ENCODE measurements around the gene LINGO1.

The LINGO1 gene

GRCh38 chr15:77613814-77614213 is 18.9 kb downstream of the LINGO1 start:
- no peak for DNase-seq

GRCh38 chr15:77612958-77613601 is 19.6 kb downstream of the LINGO1 start:
- no peak for DNase-seq

DNA sequence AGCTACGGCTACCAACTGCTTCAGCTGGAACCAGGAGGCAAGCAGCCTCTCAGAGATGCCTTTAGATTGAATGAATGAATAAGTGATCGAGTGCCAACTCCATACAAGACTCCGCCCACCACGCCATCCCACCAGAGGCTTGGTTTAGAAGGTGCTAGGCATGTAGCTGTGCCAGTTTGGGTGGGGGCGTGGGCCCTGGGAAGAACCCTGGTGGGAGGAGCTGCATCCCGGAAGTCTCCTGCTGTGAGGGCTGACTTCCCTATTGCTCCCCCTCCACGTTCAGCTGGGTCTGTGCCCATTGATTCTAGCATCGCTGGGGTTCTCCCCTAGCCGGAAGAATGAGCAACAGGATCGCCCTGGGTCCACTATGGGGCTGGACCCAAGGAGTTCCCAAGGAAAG is 20.9 kb downstream of the LINGO1 start:
- no peak for DNase-seq

DNA sequence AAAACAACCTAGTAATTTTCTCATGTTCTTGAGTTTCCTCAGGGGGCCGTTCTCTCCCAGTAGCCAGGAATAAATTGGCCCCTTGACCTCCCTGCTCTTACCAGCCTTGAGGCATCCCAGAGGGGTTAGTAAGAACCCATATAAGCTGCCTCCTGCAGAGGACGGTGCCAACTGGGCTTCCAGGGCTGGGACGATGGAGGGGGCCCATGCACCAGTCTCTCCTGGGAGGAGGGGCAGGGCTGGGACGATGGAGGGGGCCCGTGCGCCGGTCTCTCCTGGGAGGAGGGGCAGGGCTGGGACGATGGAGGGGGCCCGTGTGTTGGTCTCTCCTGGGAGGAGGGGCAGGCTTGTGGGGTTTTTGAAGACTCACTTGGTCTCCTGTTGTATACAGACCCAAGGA is 22.0 kb downstream of the LINGO1 start:
- DNase-seq, result no peak

DNA sequence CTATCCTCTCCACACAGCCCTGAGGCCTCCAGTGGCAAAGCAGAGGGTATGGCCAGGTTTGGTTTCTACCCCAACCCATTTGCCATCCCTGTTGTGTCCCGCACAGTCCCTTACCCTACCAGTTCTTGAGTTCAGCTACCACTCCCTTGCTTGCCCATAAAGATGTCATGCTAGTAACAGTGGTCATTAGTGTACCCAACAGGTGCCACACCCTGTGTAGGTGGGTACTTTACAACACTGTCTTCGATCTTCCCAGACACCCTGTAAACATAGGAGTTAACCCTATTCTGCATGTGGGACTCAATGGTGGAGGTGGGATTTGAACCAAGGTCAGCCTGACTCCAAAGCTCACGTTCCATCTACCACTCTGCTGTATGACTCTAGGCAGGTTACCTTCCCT is 23.2 kb downstream of the LINGO1 start:
- no peak for DNase-seq

- DNase-seq, result no peak
Measured at GRCh38 chr15:77608774-77609173, 23.9 kb downstream of the LINGO1 start.

GRCh38 chr15:77607894-77608261 is 24.8 kb downstream of the LINGO1 start:
- DNase-seq, result no peak

DNA sequence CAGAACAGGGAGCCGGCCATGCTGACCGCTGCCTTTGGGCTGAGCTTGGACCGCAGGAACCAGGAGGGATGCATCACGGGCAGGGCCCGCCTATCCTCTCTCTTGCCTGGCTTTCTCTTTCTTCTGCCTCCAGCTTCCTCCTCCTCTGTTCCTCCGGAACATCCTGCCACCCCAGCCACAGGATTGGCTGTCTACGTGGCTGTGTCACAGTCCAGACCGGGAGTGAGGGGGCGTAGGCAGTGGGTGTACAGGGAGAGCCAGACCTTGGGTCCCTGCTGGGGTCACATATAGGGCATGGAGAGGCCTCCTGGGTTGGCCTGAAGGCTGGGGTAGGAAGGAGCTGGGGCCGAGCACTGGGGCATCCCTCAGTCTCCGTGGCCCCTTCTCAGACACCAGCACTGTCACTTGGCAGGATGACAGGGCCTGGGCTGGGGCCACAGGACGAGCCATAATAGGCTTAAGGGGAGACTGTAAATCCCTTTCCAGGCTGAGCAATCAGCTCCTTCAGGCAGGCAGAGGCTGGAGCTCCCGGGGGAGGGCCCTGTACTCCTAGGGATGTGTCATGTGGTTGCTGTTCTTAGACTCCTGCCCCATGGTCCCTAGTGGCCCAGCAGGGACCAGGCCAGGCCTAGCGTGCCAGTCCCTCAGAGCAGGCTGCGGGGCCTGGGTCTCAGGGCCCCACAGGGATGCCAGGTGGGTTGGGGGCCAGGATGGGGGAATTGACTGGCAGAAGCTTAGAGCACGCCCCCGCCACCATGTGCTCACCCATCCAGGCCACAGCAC is 25.4 kb downstream of the LINGO1 start:
- no peak for DNase-seq

DNA sequence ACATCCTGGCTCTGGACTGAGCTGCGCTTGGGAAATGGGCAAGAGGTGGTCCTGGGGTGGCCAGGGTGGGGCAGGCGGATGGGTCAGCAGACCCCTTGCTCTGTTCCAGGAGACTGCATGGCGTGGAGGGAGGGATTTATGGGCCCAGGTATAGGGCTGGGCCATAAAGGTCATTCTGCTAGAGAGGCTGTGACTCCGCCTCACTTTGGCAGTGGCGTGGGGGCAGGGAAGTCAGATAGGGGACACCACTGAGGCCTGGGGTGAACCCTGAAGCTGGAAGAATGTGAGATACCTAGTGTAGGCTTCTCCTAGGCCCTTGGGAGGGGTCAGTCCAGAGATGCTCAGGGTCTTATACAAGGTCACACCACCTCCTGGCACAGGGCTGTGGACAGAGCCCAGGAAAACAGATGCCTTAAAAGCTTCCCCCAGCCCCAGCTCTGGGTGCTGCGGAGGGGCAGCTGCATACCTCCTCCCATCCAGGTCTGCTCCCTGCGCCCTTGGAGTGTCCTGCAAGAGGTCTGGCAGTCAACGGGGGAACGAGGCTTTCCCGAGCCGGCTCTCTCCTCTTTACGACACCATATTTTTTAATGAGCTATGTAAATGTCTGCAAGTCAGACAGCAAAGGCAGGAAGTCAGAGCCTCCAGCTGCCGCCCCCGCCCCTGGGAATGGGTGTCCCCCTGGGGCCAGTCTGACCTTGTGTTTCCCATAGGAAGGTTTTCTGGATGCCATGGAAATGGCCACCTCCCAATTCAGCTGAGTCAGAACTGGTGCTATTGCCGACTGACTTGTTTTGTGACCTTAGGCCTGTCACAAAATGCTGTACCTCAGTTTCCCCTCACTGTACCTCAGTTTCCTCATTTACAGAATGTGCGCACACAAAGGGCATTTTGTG is 26.3 kb downstream of the LINGO1 start:
- DNase-seq, result no peak

DNA sequence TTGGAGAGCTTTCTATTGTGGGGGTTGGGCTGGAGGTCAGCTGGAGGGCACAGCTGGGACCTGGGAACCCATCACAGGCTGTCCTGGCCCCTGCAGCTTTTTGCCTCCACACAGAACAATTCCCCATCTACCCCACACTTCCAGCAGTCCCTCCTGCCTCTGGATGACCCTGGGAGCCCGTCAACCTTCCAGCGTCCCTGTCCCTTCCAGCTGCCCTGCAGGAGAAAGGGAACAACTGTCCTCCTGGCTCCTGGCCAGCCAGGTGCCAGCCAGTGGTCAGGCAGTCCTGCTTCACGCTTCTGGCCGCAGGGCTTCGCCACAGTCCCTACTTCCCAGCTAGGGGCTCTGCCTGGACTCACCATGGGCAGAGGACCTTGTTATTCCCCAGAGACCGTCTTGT is 27.2 kb downstream of the LINGO1 start:
- DNase-seq, result no peak

DNA sequence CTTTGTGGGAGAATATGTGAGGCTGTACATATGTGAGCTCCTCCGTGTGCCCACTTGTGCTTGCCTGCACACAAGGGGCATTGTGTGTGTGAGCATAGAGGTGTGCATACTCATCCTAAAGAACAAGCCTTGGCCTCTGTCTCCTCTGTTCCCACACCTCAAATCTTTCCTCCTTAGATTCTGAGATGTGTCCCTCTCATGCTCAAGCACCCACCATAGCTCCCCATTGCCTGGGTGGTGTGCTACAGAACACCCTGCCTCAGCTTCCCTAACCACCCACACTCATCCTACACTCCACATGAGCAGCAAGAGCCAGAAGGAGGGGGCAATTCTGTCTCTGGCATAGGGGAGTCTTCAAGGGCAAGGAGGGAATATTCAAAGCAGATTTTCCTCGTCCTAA is 27.7 kb downstream of the LINGO1 start:
- no peak for DNase-seq

GRCh38 chr15:77603611-77604336 is 28.9 kb downstream of the LINGO1 start:
- DNase-seq, result no peak

DNA sequence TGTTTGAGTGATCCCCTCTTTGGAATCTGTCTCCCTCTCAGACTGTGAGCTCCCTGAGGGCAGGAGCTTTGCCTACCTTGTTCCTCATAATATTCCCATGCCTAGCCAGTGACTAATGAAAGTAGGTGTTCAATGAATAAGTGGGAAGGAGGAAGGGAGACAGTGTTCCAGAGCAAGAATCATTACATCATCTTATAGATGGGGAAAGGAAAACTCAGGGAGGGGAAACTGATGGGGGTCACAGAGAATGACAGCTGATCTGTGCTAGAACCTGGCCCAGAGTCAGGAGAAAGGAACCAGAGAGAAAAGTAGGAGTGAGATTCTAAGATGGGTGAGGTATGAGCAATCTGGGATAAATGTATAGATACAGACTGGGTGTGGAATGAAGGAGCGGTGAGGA is 29.9 kb downstream of the LINGO1 start:
- no peak for DNase-seq

- DNase-seq, result no peak
Measured at GRCh38 chr15:77599899-77600298, 32.8 kb downstream of the LINGO1 start.

DNA sequence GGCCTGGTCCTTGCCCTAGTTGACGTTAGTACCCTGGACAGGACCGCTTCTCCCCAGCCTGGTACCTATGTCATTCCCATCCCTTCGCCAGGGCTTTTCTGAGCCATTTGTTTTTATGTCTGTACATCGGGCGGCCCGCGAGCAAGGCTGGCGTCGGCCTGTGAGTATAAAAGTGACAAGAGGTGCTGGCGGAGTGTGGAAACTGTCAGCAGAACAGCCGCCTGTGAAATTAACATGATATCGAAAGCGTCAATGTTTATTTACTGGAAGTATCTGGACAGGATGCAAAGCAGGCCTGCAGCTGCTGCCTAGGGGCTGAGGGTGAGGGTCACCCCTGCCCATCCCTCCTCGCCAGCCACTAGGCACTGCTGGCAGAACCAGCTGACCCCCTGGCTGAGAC is 33.4 kb downstream of the LINGO1 start:
- DNase-seq, result no peak

GRCh38 chr15:77598644-77599043 is 34.1 kb downstream of the LINGO1 start:
- DNase-seq, result no peak

GRCh38 chr15:77597804-77598453 is 34.8 kb downstream of the LINGO1 start:
- DNase-seq, result no peak

- no peak for DNase-seq
Measured at GRCh38 chr15:77596821-77597803, 35.6 kb downstream of the LINGO1 start.

DNA sequence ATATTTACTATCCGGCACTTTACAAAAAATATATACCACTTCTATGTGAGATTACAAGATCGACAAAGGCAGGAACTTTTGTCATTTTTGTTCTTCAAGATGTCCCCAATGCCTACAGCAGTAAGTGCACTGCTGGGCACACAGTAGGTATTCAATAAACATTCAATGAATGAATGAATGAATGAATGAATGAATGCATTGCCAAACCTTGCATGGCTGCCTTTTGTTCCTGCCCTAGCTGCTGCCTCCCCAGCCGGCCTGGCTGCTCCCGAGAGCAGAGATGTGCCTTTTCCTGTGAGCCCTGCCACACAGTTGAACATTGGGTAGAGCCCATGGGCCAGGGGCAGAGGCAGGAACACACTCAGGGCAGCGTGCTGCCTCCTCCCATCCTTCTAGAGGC is 37.5 kb downstream of the LINGO1 start:
- no peak for DNase-seq

- DNase-seq, result no peak
Measured at GRCh38 chr15:77592758-77593157, 40.0 kb downstream of the LINGO1 start.

DNA sequence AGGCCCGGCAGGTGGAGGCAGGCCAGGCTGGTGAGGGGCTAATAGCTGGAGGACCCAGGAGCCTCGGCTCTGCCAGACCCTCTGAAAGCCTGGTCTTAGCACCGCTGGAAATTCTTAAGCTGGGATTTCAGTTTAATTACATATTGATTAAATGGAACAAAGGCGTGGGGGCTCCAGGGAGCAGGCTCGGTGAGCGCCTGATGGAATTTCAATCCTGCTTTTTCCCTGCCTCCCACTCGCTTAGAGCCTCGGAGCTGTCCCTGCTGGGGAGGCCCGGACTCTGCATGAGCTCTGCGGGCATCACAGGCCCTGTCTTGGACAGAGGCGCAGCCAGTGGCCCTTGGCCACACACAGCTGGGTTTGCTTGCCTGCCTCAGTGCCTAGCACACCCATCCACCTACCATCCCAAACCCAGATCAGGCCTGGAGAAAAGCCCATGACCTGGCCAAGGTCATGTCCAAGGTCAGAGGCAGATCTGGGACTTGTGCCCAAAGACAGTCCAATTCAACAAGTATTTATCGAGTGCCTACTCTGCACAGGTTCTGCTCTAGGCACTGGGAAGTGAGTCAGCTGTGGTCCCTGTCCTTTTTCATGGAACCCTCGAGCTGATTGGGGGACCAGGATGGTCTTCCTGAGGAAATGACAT is 40.6 kb downstream of the LINGO1 start:
- DNase-seq, result no peak
